ENCODE measurements around the gene MYOC.
"Not testable (repeated sequence)": the region's sequence is repeated elsewhere in the genome, so short reads cannot be mapped to it uniquely, and the experiment has no call there.

The MYOC gene

GRCh38 chr1:171653796-171654195, 1.3 kb upstream of the MYOC start:
- no peak for DNase-seq (ENCODE audit: low read depth in 2 of 2)

- DNase-seq (ENCODE audit: low read depth in 2 of 2) = no peak
Measured at GRCh38 chr1:171646249-171646560, 6.3 kb downstream of the MYOC start.

GRCh38 chr1:171645553-171646248, 6.8 kb downstream of the MYOC start:
- no peak for DNase-seq (ENCODE audit: low read depth in 2 of 2)

GRCh38 chr1:171644805-171645483, 7.5 kb downstream of the MYOC start:
- peak; percentile 36 to 48 for DNase-seq (ENCODE audit: low read depth in 2 of 2)

- DNase-seq (ENCODE audit: low read depth in 2 of 2) = no peak
Measured at GRCh38 chr1:171643156-171643555, 9.3 kb downstream of the MYOC start.

- DNase-seq (ENCODE audit: low read depth in 2 of 2) = no peak
Measured at GRCh38 chr1:171642197-171642596, 10.3 kb downstream of the MYOC start.

GRCh38 chr1:171641076-171641864, 11.2 kb downstream of the MYOC start:
- DNase-seq (ENCODE audit: low read depth in 2 of 2) = no peak

- DNase-seq (ENCODE audit: low read depth in 2 of 2) = no peak
Measured at GRCh38 chr1:171640225-171640624, 12.3 kb downstream of the MYOC start.

- no peak for DNase-seq (ENCODE audit: low read depth in 2 of 2)
Measured at GRCh38 chr1:171637928-171638576, 14.4 kb downstream of the MYOC start.

- DNase-seq (ENCODE audit: low read depth in 2 of 2) = no peak
Measured at GRCh38 chr1:171636141-171636540, 16.3 kb downstream of the MYOC start.

- DNase-seq (ENCODE audit: low read depth in 2 of 2) = no peak
Measured at GRCh38 chr1:171635661-171636060, 16.8 kb downstream of the MYOC start.

- DNase-seq (ENCODE audit: low read depth in 2 of 2) = no peak
Measured at GRCh38 chr1:171628225-171628624, 24.3 kb downstream of the MYOC start.

GRCh38 chr1:171627020-171627419, 25.5 kb downstream of the MYOC start:
- DNase-seq (ENCODE audit: low read depth in 2 of 2) = no peak

- DNase-seq (ENCODE audit: low read depth in 2 of 2) = no peak
Measured at GRCh38 chr1:171625225-171625624, 27.3 kb downstream of the MYOC start.

- no peak for DNase-seq (ENCODE audit: low read depth in 2 of 2)
Measured at GRCh38 chr1:171623651-171624331, 28.7 kb downstream of the MYOC start.

GRCh38 chr1:171622152-171622462, 30.4 kb downstream of the MYOC start, which contains the start of gene MYOCOS:
Gene MYOCOS (plus strand): TSS chr1:171622243. CDS start chr1:171623884, 1,641 bp downstream.
- DNase-seq (ENCODE audit: low read depth in 2 of 2) = no peak

GRCh38 chr1:171616586-171616985, 35.9 kb downstream of the MYOC start:
- no peak for DNase-seq (ENCODE audit: low read depth in 2 of 2)

GRCh38 chr1:171615122-171615906, 37.2 kb downstream of the MYOC start:
- not testable (repeated sequence) for DNase-seq (ENCODE audit: low read depth in 2 of 2)

GRCh38 chr1:171613282-171613681, 39.2 kb downstream of the MYOC start:
- no peak for DNase-seq (ENCODE audit: low read depth in 2 of 2)

GRCh38 chr1:171611306-171611705, 41.2 kb downstream of the MYOC start:
- DNase-seq (ENCODE audit: low read depth in 2 of 2) = no peak

GRCh38 chr1:171610385-171610784, 42.1 kb downstream of the MYOC start:
- DNase-seq (ENCODE audit: low read depth in 2 of 2) = no peak

Data from stimulated activated CD4-positive, alpha-beta T cell treated with anti-CD3 and anti-CD28 coated beads, Interleukin-1b, Interleukin-23, amount 100 ng/mL, for 4 hours (primary cell).